ENCODE measurements around the gene HLA-DQA1. TPM values are rescaled to one million over a fixed set of nuclear protein-coding genes. Genes with fewer than 3 reads are reported as not detected.
"Not testable (repeated sequence)": the region's sequence is repeated elsewhere in the genome, so short reads cannot be mapped to it uniquely, and the experiment has no call there.

The HLA-DQA1 gene
- total RNA-seq = 1 to 10 TPM; 4.7 to 5.2 TPM

DNA sequence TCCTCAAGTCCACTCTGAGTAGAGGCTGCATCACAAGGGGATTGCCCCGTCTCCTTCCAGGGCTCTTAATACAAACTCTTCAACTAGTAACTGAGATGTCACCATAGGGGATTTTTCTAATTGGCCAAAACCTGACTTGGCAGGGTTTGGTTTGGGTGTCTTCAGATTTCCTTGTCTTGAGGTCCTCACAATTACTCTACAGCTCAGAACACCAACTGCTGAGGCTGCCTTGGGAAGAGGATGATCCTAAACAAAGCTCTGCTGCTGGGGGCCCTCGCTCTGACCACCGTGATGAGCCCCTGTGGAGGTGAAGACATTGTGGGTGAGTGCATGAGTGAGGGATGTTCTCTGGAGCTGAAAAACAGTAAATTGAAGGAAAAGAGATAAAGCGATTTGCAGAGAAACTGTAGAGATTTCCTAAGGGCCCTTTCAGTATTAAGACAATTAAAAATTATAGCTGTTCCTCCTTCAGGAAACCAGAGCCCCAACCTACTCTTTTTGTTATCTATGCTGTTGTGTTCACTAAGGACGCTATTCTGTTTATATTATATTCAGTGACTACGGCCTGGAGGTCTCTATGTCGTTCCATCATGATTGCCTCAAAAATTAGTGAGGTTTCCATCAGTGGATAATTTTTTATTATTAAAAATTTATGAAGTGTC, at the start of gene HLA-DQA1:
TSS of gene HLA-DQA1 (plus strand) at position 188 of the 662 bp plus-strand sequence. CDS start at position 241, 53 bp downstream.
- CTCF ChIA-PET = interaction anchor here (0.6 to 0.9 kb wide), 2 partner anchors 9 to 242 kb away, joined by 4 to 5 read pairs; no protein-coding TSS in a partner anchor
- H3K4me1 Mint-ChIP-seq = peaks cover 14% of the 10 kb centered on the region
- H3K4me3 Mint-ChIP-seq = no peak within 1 kb of the TSS
- no peak within 1 kb of the TSS for H3K27ac Mint-ChIP-seq
- H3K27me3 Mint-ChIP-seq = peaks cover 19% of the 10 kb centered on the region
- H3K36me3 Mint-ChIP-seq (ENCODE audit: low read depth) = no peaks in the 10 kb centered on the region
- H3K9me3 Mint-ChIP-seq = no peaks in the 10 kb centered on the region
- POLR2A ChIA-PET = no interaction called here
- no peak for DNase-seq

DNA sequence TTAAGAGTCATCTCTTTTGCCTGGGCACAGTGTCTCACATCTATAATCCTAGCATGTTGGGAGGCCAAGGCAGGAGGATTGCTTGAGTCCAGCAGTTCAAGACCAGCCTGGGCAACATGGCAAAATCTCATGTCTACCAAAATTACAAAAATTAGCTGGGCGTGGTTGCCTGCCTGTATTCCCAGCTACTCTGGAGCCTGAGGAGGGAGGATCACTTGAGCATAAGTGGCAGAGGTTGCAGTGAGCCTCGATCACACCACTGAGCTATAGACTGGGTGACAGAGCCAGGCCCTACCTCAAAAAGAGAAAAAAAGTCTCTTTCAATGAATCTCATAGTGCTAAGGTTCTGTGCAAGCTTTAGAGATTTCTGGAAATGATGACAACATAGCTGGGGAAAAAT, 49.0 kb upstream of the HLA-DQA1 start:
- DNase-seq = no peak
- Mint-ChIP-seq H3K4me3 (peak overlapping the region; percentile 13), H3K9me3 (no peaks in the 10 kb centered on the region), H3K4me1 (peaks cover 27% of the 10 kb centered on the region), H3K27ac (no peak overlapping the region), H3K27me3 (peaks cover 22% of the 10 kb centered on the region), H3K36me3 (ENCODE audit: low read depth) (peaks cover 6% of the 10 kb centered on the region)
- CTCF ChIA-PET = no interaction called here
- POLR2A ChIA-PET = no interaction called here

DNA sequence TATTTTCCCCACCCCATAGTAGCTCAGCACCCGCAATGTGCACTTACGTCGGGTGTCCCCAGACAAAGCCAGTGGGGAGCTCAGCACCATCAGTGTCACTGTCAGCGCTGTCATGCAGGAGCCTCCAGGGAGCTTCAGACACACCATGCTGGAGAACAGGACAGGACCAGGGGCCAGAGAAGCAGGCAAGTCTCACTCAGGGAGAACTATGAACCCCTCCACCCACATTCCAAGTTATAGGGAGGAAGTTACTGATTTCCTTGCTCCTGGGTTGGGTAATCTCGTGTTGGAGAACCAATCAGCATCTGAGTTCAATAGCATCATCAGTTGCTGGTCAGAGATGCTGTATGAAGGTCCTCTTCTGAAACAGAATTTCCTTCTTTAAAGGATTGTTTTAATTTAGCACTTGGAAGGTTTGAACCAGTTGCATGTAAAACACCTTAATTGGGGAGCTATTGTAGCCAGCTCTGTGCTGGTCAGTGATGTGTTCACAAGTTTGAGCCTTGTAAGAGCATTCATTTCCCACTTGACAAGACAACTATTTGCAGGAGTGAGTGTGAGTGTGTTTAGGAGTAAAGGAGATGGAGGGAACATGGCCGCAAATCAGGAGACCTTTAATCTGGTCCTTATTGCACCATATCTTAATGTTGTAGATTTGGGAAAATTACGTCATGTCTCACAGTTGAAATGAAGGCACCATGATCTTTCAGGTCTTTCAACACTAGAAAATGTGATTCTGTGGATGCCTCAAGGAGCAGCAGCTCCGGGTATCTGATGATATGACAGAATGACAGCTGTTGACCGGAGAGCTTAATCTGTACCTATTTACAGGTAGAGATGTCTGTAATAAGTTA, 47.4 kb upstream of the HLA-DQA1 start, which contains the start of gene HLA-DRB1:
TSS of gene HLA-DRB1 (minus strand) at position 253 of the 854 bp plus-strand sequence. CDS start at position 147, 106 bp downstream.
- POLR2A ChIA-PET = interaction anchor here (0.6 kb wide), 1 partner anchor 14 kb away, joined by 3 read pairs; no protein-coding TSS in a partner anchor
- Mint-ChIP-seq H3K36me3 (ENCODE audit: low read depth) (peaks cover 6% of the 10 kb centered on the region), H3K27me3 (peaks cover 20% of the 10 kb centered on the region), H3K27ac (peak within 1 kb of the TSS; percentile 76), H3K4me3 (peak within 1 kb of the TSS; percentile 70), H3K4me1 (peaks cover 17% of the 10 kb centered on the region), H3K9me3 (no peaks in the 10 kb centered on the region)
- peak; percentile 11 for DNase-seq
- CTCF ChIA-PET = no interaction called here

DNA sequence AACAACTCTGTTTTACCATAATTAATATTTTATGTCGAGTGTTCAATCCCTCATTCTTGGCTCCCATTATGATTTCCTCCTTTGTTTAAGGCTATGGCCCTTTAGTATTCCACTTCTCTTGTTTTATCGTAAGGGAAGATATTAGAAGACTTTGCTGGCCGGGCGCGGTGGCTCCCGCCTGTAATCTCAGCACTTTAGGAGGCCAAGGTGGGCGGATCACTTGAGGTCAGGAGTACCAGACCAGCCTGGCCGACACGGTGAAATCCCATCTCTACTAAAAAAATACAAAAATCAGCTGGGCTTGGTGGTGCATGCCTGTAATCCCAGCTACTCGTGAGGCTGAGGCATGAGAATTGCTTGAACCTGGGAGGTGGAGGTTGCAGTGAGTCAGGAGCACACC, 46.5 kb upstream of the HLA-DQA1 start:
- peaks cover 17% of the 10 kb centered on the region for H3K4me1 Mint-ChIP-seq
- H3K4me3 Mint-ChIP-seq; POLR2A ChIA-PET; H3K27ac Mint-ChIP-seq; DNase-seq; H3K9me3 Mint-ChIP-seq; CTCF ChIA-PET; H3K36me3 Mint-ChIP-seq (ENCODE audit: low read depth): not testable (repeated sequence)
- peaks cover 20% of the 10 kb centered on the region for H3K27me3 Mint-ChIP-seq

DNA sequence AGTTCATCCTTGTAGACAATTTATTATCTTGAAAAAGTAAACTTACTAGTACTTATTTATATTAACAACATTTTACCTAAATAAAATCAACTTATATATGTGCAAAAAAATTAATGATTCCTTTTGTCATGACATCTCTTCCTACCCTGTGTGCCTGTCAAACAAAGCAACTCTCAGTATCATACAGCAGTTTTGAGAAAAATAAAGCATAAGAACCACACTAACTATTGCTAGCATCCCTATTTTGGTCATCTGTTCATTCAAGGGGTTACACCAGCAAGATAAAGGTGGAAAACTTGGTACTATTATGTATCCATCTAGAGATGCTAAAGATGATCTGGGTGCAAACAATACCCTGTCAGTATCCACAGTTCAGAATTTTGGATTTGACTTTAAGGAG, 40.2 kb upstream of the HLA-DQA1 start:
- peaks cover 4% of the 10 kb centered on the region for H3K4me1 Mint-ChIP-seq
- H3K4me3 Mint-ChIP-seq = no peak overlapping the region
- peaks cover 2% of the 10 kb centered on the region for H3K36me3 Mint-ChIP-seq (ENCODE audit: low read depth)
- peaks cover 12% of the 10 kb centered on the region for H3K9me3 Mint-ChIP-seq
- no peak for DNase-seq
- H3K27me3 Mint-ChIP-seq = peaks cover 12% of the 10 kb centered on the region
- no peak overlapping the region for H3K27ac Mint-ChIP-seq
- POLR2A ChIA-PET = no interaction called here
- CTCF ChIA-PET = interaction anchor here (0.9 kb wide), 1 partner anchor 19 kb away, joined by 3 read pairs; no protein-coding TSS in a partner anchor

DNA sequence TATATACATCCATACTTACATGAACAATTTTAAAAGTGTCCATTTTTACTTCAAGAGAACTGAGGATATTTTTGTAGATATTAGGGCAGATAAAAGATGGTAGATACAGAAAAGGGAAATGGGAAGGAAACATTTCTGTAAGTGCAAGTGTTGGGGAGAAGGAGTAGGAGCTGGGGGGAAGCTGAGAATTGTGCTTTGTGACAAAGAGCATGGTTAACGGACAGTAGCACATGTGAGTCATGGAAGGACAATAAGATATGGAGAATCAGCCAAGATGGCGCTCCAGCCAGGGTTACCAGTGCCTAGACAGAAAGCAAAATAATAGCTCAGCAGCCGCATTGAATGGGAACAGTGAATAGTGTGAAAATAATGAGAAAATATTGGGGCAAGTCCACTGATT, 34.8 kb upstream of the HLA-DQA1 start:
- CTCF ChIA-PET = interaction anchor here (1.2 kb wide), 1 partner anchor 14 kb away, joined by 3 read pairs; no protein-coding TSS in a partner anchor
- H3K9me3 Mint-ChIP-seq = peaks cover 12% of the 10 kb centered on the region
- H3K4me1 Mint-ChIP-seq = peaks cover 21% of the 10 kb centered on the region
- H3K36me3 Mint-ChIP-seq (ENCODE audit: low read depth) = peaks cover 2% of the 10 kb centered on the region
- POLR2A ChIA-PET = no interaction called here
- H3K4me3 Mint-ChIP-seq = no peak overlapping the region
- H3K27me3 Mint-ChIP-seq = peaks cover 7% of the 10 kb centered on the region
- H3K27ac Mint-ChIP-seq = no peak overlapping the region
- no peak for DNase-seq

DNA sequence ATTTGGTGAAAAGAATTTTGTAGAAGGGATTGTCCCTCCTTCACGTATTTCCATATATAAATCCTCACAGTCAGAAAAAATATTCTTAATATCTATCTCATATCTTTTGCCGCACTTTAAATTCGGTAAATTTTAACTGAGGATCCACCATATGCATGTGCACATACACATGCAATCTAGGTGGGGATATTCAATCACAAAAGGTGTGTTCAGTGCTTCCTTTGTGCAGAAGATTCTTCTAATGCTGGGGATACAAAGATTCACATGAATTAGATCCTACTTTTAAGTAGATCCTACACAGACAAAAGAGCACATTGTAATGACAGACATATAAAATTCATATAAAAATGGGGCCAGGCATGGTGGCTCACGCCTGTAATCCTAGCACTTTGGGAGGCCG, 34.0 kb upstream of the HLA-DQA1 start:
- no peak overlapping the region for H3K4me3 Mint-ChIP-seq
- peaks cover 12% of the 10 kb centered on the region for H3K9me3 Mint-ChIP-seq
- peaks cover 2% of the 10 kb centered on the region for H3K36me3 Mint-ChIP-seq (ENCODE audit: low read depth)
- ChIA-PET POLR2A (no interaction called here), CTCF (interaction anchor here (1.2 kb wide), 1 partner anchor 13 kb away, joined by 3 read pairs; no protein-coding TSS in a partner anchor)
- H3K4me1 Mint-ChIP-seq = peaks cover 21% of the 10 kb centered on the region
- H3K27me3 Mint-ChIP-seq = peaks cover 7% of the 10 kb centered on the region
- no peak for DNase-seq
- H3K27ac Mint-ChIP-seq = no peak overlapping the region

DNA sequence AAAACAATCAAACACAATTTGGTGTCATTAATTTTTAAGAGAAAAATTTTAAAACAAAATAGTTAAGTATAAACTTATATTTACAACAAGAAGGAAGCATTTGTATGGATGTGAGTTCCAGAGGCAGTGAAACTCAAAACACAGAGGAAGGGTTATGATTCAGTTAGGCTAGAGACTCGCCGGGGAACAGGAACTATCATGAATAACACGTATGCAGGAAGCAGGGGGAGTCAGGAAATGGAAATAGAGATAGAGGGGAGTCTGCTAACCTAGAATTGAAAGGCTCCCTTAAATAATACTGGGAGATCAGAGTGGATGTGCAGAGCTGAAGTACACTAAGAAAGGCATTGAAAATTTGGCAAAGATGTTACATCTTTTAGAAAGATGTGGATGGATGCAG, 33.3 kb upstream of the HLA-DQA1 start:
- ChIA-PET POLR2A (interaction anchor here (0.6 kb wide), 1 partner anchor 14 kb away, joined by 3 read pairs; the partner anchor contains the start of gene HLA-DRB1), CTCF (no interaction called here)
- Mint-ChIP-seq H3K27me3 (peaks cover 8% of the 10 kb centered on the region), H3K4me3 (no peak overlapping the region), H3K27ac (peak overlapping the region; percentile 70), H3K9me3 (peaks cover 7% of the 10 kb centered on the region), H3K4me1 (peaks cover 22% of the 10 kb centered on the region), H3K36me3 (ENCODE audit: low read depth) (peaks cover 2% of the 10 kb centered on the region)
- DNase-seq = no peak

DNA sequence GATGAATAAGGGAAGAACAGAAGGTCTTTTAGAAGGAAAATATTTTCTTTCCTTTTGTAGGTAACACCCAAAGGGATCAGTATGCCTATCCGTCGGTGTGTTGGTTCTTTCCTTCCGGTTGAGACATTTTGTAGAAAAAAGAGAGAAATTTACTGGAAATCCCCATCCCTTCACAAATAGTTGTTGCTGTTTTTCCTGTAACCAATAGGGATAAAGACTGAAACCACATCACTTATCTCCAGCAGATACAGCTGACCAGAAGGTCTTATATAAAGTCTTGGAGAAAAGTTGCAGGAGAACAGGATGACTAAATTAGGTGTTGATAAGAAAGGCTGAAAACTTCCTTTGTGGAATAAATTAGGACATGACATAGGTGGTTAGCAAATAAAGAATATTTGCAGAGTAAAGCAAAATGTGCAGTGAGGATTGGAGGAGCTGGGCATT, 32.8 kb upstream of the HLA-DQA1 start:
- H3K27me3 Mint-ChIP-seq = peaks cover 7% of the 10 kb centered on the region
- no peak overlapping the region for H3K4me3 Mint-ChIP-seq
- ChIA-PET POLR2A (no interaction called here), CTCF (no interaction called here)
- no peaks in the 10 kb centered on the region for H3K36me3 Mint-ChIP-seq (ENCODE audit: low read depth)
- peaks cover 4% of the 10 kb centered on the region for H3K9me3 Mint-ChIP-seq
- H3K27ac Mint-ChIP-seq = peak overlapping the region; percentile 70
- no peak for DNase-seq
- H3K4me1 Mint-ChIP-seq = peaks cover 22% of the 10 kb centered on the region

DNA sequence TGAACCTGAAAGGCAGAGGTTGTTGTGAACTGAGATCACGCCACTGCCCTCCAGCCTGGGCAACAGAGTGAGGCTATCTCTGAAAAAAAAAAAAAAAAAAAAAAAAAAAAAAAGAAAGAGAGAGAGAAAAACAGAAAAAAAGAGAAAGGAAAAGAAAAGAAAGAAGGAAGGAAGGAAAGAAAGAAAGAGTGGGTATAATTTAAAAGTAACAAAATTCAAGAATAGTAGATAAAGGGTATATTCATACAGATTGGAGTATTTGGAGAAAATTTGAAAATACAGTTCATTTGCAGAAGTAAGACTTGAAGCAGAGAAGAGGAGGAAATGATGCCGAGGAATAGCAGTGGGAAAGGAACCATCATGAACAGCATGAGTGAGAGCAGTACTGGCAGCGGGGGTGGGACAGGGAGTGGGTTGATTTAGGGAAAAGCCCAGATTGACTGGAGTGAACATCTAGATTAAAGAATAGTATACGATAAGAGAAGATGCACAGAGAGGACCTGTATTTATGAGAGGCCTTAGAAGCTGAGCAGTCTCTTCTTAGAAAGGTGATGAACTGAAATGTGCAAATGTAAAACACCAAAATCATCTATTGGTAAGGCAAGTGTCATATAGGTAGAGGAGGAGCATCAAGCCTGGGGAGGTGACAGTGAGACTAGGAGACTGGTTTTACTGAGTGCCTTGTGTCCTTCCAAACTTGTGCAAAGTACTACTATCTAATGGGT, 29.8 kb upstream of the HLA-DQA1 start:
- ChIA-PET CTCF (no interaction called here), POLR2A (no interaction called here)
- peak overlapping the region; percentile 59 for H3K27ac Mint-ChIP-seq
- H3K4me3 Mint-ChIP-seq = no peak overlapping the region
- H3K4me1 Mint-ChIP-seq = peaks cover 24% of the 10 kb centered on the region
- DNase-seq = no peak
- H3K36me3 Mint-ChIP-seq (ENCODE audit: low read depth) = no peaks in the 10 kb centered on the region
- H3K9me3 Mint-ChIP-seq = no peaks in the 10 kb centered on the region
- H3K27me3 Mint-ChIP-seq = peaks cover 4% of the 10 kb centered on the region

DNA sequence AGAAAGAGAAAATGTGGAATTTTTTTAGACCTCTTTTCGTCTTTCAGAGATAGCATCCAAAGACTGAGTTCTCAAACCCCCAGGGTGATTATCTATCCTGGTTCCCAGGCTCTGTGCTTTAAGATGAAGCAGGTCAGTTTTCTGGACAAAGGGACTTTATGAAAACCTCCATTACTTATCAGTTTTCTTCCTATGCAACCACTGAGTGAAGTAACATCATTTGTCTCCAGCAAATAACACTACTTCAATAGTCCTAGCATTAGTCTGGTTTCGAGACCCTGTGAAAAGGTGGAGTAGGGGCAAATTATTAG, 29.3 kb upstream of the HLA-DQA1 start:
- no peak for DNase-seq
- peaks cover 4% of the 10 kb centered on the region for H3K27me3 Mint-ChIP-seq
- no peaks in the 10 kb centered on the region for H3K36me3 Mint-ChIP-seq (ENCODE audit: low read depth)
- ChIA-PET CTCF (no interaction called here), POLR2A (no interaction called here)
- H3K4me3 Mint-ChIP-seq = no peak overlapping the region
- no peak overlapping the region for H3K27ac Mint-ChIP-seq
- H3K4me1 Mint-ChIP-seq = peaks cover 20% of the 10 kb centered on the region
- no peaks in the 10 kb centered on the region for H3K9me3 Mint-ChIP-seq

DNA sequence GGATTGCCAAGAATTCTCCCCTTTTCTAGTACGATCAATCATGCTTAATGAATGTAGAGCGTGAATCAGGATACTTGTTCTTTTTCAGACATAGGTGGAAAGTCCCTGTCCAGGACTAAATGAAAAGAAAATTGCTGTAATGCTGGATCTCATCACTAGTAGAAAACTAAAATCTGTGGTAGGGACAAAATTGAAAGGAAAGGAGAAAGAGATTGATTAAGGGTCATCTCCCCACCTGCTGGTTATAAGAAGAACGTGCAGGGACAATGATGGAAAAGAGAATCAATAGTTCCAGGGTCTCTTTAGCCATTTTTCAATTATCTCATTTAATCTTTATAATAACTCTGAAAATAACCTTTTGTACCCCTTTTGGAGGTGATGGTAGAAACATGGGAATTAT, 28.8 kb upstream of the HLA-DQA1 start:
- peaks cover 4% of the 10 kb centered on the region for H3K27me3 Mint-ChIP-seq
- peaks cover 17% of the 10 kb centered on the region for H3K4me1 Mint-ChIP-seq
- no peak for DNase-seq
- H3K36me3 Mint-ChIP-seq (ENCODE audit: low read depth) = no peaks in the 10 kb centered on the region
- H3K27ac Mint-ChIP-seq = no peak overlapping the region
- no peaks in the 10 kb centered on the region for H3K9me3 Mint-ChIP-seq
- CTCF ChIA-PET = no interaction called here
- H3K4me3 Mint-ChIP-seq = no peak overlapping the region
- POLR2A ChIA-PET = no interaction called here

DNA sequence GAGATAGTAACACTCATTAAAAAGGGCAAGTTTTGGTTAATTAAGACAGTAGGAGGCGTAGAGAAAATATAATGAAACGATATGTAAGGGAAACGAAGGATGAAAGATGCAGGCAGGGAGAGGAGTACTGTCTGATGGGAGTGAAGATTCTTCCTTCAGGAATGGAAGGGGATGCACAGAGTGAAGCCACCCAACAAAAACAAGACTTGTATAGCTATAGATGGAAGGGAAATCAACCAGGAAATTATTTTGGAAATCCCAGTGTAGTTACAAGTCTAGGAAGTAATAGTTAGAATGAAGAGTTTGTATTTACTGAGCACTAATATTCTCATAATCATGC, 27.8 kb upstream of the HLA-DQA1 start:
- Mint-ChIP-seq H3K27me3 (peaks cover 4% of the 10 kb centered on the region), H3K4me1 (peaks cover 11% of the 10 kb centered on the region), H3K4me3 (no peak overlapping the region), H3K36me3 (ENCODE audit: low read depth) (no peaks in the 10 kb centered on the region), H3K27ac (no peak overlapping the region), H3K9me3 (no peaks in the 10 kb centered on the region)
- no peak for DNase-seq
- ChIA-PET POLR2A (no interaction called here), CTCF (interaction anchor here (1.5 to 1.7 kb wide), 2 partner anchors 13 to 57 kb away, joined by 4 to 9 read pairs; partner anchors contain the start of gene HLA-DQB1)

All from activated CD4-positive, alpha-beta T cell treated with anti-CD3 and anti-CD28 coated beads, Interleukin-2, amount 10 ng/mL, durations not matched to agents 7 days and 5 days (primary cell).